Fibroblast of pulmonary artery (primary cell): ENCODE results near the gene TAX1BP3.

Experiments
- DNase-seq: peaks from one replicate; pipeline ENCODE4 v3.0.0-alpha.2; 2010; ENCODE audit warnings: low read depth
- H3K4me3 ChIP-seq: replicated peaks from 2 replicates; pipeline ENCODE4 v1.5.1; 2011; ENCODE audit warnings: low read depth, mild to moderate bottlenecking, control low read depth, low read length, moderate library complexity
- CTCF ChIP-seq: IDR thresholded peaks from 2 replicates; pipeline ENCODE4 v1.5.1; 2011; ENCODE audit warnings: mild to moderate bottlenecking, control low read depth, low read length, inconsistent platforms; ENCODE audit errors: missing control alignments

Gene TAX1BP3

GRCh38 chr17:3692346-3692745, 24.0 kb upstream of the TAX1BP3 start:
- H3K4me3 ChIP-seq = no peak overlapping the region
- TF ChIP-seq CTCF = no peak
- no peak for DNase-seq

GRCh38 chr17:3691617-3692067, 23.3 kb upstream of the TAX1BP3 start:
- no peak for DNase-seq
- H3K4me3 ChIP-seq = no peak overlapping the region
- TF ChIP-seq CTCF = no peak

- no peak overlapping the region for H3K4me3 ChIP-seq
- no peak for DNase-seq
- no peak for TF ChIP-seq CTCF
Observed at GRCh38 chr17:3690094-3690715, 21.8 kb upstream of the TAX1BP3 start.

GRCh38 chr17:3689262-3690093, 21.1 kb upstream of the TAX1BP3 start:
- DNase-seq = no peak
- TF ChIP-seq CTCF = no peak
- no peak overlapping the region for H3K4me3 ChIP-seq

GRCh38 chr17:3688852-3689261, 20.5 kb upstream of the TAX1BP3 start:
- no peak overlapping the region for H3K4me3 ChIP-seq
- no peak for TF ChIP-seq CTCF
- no peak for DNase-seq

- no peak overlapping the region for H3K4me3 ChIP-seq
- no peak for TF ChIP-seq CTCF
- no peak for DNase-seq
Observed at GRCh38 chr17:3688027-3688553, 19.7 kb upstream of the TAX1BP3 start.
